Left ventricle myocardium inferior (tissue), 1 donor: ENCODE data around the gene BUD13. TPM values are rescaled to one million over a fixed set of nuclear protein-coding genes. Genes with fewer than 3 reads are reported as not detected.

ENCODE experiments used
- DNase-seq: peaks from one replicate; pipeline ENCODE4 v3.0.0-alpha.2; 2020
- H3K27ac ChIP-seq: fragments of 200-600 bp; replicated peaks from 2 replicates; pipeline ENCODE4 v1.8.0; 2021
- H3K27me3 ChIP-seq: fragments of 200-600 bp; 2 replicates; pipeline ENCODE4 v1.8.0; 2021; ENCODE audit warnings: low read depth
- H3K36me3 ChIP-seq: fragments of 200-600 bp; 2 replicates; pipeline ENCODE4 v1.8.0; 2021
- H3K4me1 ChIP-seq: fragments of 200-600 bp; 2 replicates; pipeline ENCODE4 v1.8.0; 2021
- H3K4me3 ChIP-seq: fragments of 200-600 bp; 2 replicates; pipeline ENCODE4 v1.8.0; 2021; ENCODE audit warnings: mild to moderate bottlenecking, moderate library complexity
- H3K9me3 ChIP-seq: fragments of 200-600 bp; replicated peaks from 2 replicates; pipeline ENCODE4 v1.8.0; 2021
- intact Hi-C: fragments of 100-400 bp; cut with micrococcal nuclease; formaldehyde crosslinking; loops from one replicate; pipeline ENCODE4 v1.11.0; 2022
- total RNA-seq: library from RNA; stranded (reverse); fragmentation: NEBNext Ultra II Directional; extraction: Animal tissue kit (Norgen Biotek cat#: 25700); gene quantifications from one replicate; pipeline ENCODE4 v1.2.1, GENCODE V29; 2021
- TF ChIP-seq, protein P1 (sequence below): fragments of 200-600 bp; IDR thresholded peaks from 2 replicates; pipeline ENCODE4 v1.8.0; 2021; ENCODE audit warnings: antibody characterized with exemption, mild to moderate bottlenecking, borderline replicate concordance
- donor health status: DM: no; HTN: yes; CAD: no; lungs with severe emphysema.

BUD13 gene
- total RNA-seq, 1 donor from 2014 or later: 7.1 TPM

DNA sequence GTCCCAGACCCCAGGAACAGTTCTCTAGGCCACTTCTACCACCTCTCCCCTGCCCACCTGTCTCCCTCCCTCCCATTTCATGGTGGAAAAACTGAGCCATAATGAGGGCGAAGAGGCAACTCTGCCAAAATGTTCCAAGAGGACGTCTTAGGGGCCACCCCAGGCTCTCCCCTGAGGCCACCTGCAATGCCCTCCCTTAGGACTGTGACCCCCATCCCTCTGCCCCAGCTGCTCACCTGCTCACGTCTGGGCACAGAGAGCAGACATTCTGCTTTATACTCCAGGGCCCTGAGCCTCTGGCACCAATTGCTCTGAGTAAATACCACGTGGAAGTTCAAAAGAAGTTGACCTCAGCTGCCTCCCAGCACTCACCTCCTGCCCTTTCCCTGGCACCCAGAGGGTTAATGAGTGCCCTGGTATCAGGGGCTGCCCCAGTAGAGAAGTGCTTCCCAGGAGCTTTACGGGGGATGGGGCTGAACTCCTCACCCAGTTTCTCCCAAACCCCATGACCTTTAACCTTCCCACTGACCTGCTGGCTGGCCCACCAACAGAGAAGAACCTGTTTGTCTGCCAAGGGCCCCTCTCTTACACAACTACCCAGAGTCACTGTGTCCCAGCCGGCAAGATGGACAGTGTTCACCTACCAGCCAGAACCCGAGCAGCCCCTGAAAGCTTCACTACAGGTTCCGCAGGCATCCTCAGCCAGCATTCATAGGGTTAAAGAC lies 19.5 kb upstream of the BUD13 start:
- Histone ChIP-seq H3K4me3 (no peak overlapping the region), H3K27ac (no peak overlapping the region), H3K27me3 (no peaks in the 10 kb centered on the region), H3K36me3 (no peaks in the 10 kb centered on the region), H3K4me1 (peaks cover 22% of the 10 kb centered on the region), H3K9me3 (no peaks in the 10 kb centered on the region)
- DNase-seq: no peak
- TF ChIP-seq, protein P1, sequence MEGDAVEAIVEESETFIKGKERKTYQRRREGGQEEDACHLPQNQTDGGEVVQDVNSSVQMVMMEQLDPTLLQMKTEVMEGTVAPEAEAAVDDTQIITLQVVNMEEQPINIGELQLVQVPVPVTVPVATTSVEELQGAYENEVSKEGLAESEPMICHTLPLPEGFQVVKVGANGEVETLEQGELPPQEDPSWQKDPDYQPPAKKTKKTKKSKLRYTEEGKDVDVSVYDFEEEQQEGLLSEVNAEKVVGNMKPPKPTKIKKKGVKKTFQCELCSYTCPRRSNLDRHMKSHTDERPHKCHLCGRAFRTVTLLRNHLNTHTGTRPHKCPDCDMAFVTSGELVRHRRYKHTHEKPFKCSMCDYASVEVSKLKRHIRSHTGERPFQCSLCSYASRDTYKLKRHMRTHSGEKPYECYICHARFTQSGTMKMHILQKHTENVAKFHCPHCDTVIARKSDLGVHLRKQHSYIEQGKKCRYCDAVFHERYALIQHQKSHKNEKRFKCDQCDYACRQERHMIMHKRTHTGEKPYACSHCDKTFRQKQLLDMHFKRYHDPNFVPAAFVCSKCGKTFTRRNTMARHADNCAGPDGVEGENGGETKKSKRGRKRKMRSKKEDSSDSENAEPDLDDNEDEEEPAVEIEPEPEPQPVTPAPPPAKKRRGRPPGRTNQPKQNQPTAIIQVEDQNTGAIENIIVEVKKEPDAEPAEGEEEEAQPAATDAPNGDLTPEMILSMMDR: no peak
- intact Hi-C loops: loop anchor here (5.0 kb wide), 1 partner anchor 435 kb away; no protein-coding TSS in a partner anchor

DNA sequence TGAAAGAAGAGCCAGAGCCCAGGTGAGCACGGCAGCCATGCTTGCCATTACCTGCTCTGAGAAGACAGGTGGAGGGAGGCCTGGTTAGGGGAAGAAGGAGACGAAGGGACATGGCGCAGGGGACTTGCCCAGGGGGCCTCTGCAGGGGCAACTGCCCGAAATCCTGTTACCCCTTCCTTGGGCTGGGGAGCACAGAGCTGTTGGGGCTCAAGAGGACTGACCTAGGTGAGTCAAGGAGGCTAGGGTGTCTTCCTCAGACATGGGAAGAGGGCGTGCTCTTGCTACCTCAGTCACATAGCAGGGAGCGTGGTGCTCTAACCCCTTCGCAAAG lies 19.0 kb upstream of the BUD13 start, which contains the start of gene APOA5:
Gene APOA5 (minus strand): TSS at position 67 of the 331 bp plus-strand sequence. CDS start 19 bp downstream, at position 48.
- TF ChIP-seq, protein P1: no peak
- Histone ChIP-seq H3K27me3 (no peaks in the 10 kb centered on the region), H3K36me3 (no peaks in the 10 kb centered on the region), H3K9me3 (no peaks in the 10 kb centered on the region), H3K4me1 (peaks cover 27% of the 10 kb centered on the region), H3K4me3 (peak within 1 kb of the TSS; percentile 32), H3K27ac (no peak within 1 kb of the TSS)
- DNase-seq: no peak
- intact Hi-C loops: loop anchor here (5.0 kb wide), 1 partner anchor 436 kb away; no protein-coding TSS in a partner anchor

DNA sequence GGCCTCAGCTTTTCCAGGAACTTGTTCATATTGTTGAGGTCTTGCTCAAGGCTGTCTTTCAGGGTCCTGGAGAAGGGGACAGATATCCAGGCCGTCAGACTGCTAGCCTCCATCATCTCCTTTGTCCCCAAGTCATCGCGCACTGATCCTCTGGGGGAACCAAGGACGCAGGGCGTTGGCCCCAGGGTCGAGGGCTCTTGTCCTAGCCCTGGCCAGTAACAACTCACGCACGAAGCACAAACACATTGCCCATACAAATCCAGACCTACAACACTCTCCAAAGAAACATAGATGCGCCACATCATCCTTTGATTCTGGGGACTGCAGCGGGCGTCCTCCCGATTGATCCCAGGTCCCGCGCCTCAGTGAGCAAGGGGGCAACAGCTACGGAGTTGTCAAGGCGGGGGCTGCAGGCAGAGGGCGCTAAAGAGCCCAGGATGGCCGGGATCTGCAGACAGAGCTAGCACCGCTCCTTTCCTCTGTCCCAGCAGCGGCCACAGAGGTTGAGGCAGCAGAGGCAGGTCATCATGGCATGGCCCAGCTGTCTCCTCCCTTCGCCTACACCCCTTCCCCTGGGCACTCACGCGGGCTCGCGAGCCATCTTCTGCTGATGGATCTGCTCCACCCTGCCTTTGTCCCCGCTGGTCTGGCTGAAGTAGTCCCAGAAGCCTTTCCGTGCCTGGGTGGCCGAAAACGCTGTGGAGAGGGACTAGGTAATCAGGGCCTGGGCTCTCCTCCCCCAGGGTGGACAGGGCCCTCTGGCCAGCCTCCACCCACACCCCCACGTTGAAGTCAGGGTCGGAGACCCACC lies 18.4 kb upstream of the BUD13 start:
- DNase-seq: peak; percentile 79
- Histone ChIP-seq H3K4me1 (peaks cover 33% of the 10 kb centered on the region), H3K9me3 (no peaks in the 10 kb centered on the region), H3K27ac (no peak overlapping the region), H3K27me3 (no peaks in the 10 kb centered on the region), H3K36me3 (peaks cover 6% of the 10 kb centered on the region), H3K4me3 (peak overlapping the region; percentile 32)
- intact Hi-C loops: loop anchor here (5.0 kb wide), 1 partner anchor 436 kb away; no protein-coding TSS in a partner anchor
- TF ChIP-seq, protein P1: peak; percentile 93

DNA sequence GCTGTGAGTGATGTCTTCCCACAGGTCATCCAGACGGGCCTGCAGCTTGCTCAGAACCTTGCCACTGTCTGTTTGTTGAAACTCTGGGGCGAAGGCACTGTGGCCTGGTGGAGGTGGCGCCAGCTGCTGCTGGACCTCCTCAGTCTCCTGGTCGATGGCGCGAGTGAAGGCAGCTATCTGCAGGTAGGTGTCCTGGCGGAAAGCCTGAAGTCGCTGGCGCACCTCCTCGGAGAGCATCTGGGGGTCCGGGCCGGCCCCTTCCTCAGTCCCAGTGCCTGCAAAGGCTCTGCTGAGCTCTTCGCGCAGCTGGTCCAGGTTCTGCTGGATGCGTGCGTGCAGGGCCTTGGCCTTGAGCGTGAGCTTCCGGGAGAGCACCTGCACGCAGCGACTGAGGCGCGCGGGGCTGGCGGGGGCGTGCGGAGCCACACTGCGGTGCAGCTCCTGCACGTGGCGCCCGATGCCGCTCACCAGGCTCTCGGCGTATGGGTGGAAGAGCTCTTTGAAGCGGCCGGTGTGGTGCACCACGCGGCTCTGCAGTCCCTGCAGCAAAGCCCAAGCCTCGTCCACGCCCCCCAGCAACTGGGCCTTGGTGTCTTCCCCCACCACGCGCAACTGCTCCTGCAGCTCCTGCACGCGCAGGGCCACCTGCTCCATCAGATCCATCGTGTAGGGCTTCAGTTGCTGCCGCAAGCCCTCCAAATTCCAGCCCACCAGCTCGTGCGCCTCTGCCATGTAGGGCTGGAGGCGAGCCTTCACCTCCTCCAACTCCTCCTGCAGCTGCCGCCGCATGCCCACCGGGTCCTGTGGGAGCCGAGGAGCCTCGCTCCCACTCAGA lies 17.6 kb upstream of the BUD13 start:
- Histone ChIP-seq H3K27ac (no peak overlapping the region), H3K4me1 (peaks cover 33% of the 10 kb centered on the region), H3K36me3 (peaks cover 14% of the 10 kb centered on the region), H3K27me3 (no peaks in the 10 kb centered on the region), H3K9me3 (no peaks in the 10 kb centered on the region), H3K4me3 (no peak overlapping the region)
- intact Hi-C loops: loop anchor here (5.0 kb wide), 1 partner anchor 437 kb away; no protein-coding TSS in a partner anchor
- TF ChIP-seq, protein P1: no peak
- DNase-seq: no peak

DNA sequence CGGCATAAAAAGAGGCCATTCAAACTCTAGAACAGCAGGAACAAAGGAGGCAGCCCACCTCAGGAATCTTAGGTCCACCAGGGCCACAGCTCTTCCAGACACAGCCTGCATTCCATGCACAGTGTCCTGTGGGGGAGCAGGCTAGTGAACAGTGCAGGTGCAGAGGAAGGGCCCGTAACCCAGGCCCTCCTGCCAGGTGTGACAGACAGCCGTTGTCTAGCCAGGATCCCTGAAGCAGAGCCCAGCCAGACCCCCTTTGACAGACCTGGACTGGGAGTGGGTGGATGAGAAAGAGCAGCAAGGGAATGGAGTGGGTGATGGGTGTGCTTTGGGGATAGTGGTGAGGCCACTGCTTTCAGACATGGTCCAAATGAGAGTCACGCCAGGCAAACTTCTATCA lies 16.2 kb upstream of the BUD13 start:
- H3K9me3 ChIP-seq: no peaks in the 10 kb centered on the region
- no peak overlapping the region for H3K4me3 ChIP-seq
- H3K27ac ChIP-seq: no peak overlapping the region
- no peak for DNase-seq
- no peaks in the 10 kb centered on the region for H3K27me3 ChIP-seq
- intact Hi-C loops: loop anchor here (5.0 kb wide), 1 partner anchor 318 kb away; no protein-coding TSS in a partner anchor
- peaks cover 33% of the 10 kb centered on the region for H3K4me1 ChIP-seq
- TF ChIP-seq, protein P1: no peak
- H3K36me3 ChIP-seq: peaks cover 28% of the 10 kb centered on the region
